NB4 (cell line): ENCODE results near the gene CEP83.

Experiments used
- CTCF ChIP-seq: IDR thresholded peaks from one replicate; pipeline ENCODE4 v1.5.1; 2012; ENCODE audit warnings: low read depth, low read length
- POLR2A ChIP-seq: IDR thresholded peaks from 2 replicates; pipeline ENCODE4 v1.6.1; 2011; ENCODE audit warnings: mild to moderate bottlenecking; ENCODE audit not compliant: insufficient read length; ENCODE audit errors: extremely low read depth

DNA sequence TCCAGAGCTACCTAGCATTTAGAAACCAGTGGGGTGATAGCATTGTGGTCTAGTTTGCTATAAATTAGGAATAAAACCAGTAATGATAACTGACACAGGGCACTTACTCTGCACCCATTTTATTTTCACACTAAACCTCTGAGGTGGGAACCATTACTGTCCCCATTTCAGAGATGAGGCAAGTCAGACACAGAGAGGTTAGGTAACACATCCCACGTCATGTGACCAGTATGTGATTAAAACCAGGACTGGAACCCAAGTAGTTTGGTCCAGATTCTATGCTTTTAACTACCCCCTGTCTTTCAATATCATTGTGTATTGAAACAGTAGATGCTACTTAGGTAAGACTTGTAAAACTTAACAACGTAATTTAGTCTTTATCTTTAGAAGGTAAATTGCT is 201.1 kb downstream of the CEP83 start:
- TF ChIP-seq CTCF (no peak), POLR2A (no peak)
